NCI-H146 treated with DMSO at 0.1 percent for 48 hours (cell line): Measurements from ENCODE around the gene SLC6A18.
A peak's percentile ranks its signal among the peaks of the same experiment; 100 is the strongest.
"Not testable (repeated sequence)": the region's sequence is repeated elsewhere in the genome, so short reads cannot be mapped to it uniquely, and the experiment has no call there.

Experiments
- DNase-seq: peaks from one replicate; lab custom pipeline; 2025; ENCODE audit not compliant: unreplicated experiment; lab: John Stamatoyannopoulos, UW

The SLC6A18 gene

DNA sequence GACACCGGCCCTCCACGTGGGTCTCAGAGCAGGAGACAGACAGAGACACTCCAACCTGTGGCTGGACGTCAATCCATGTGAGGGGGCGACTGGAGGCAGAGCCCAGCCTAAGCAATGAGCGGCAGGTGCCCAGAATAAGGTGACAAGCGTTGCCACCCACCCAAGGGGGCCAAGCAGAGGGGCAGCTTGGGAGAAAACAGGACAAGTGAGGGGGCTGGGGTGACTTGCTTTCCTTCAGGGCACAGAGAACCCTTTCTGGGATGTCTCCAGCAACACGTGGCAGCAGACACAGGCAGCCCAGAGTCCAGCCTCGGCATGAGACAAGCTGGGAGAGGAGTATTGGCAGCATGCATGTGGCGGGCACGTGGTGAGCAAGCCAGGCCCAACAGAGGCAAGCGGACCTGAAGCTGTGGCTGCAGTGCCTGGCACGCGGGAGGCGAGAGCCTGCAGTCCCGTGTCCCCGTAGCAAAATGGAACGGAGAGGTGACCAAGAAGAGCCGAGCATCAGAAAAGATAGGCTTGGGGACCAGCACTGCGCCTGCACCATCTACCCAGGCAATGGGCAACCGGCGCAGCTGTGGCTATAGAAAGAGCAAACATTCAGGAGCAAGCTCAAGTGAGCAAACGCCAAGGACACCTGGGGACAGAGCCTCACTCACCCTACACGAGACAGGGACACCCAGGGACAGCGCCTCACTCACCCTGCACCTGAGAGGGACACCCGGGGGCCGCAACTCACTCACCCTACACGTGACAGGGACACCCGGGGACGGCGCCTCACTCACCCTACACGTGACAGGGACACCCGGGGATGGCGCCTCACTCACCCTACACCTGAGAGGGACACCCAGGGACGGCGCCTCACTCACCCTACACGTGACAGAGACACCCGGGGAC, 63.5 kb downstream of the SLC6A18 start:
- DNase-seq, result no peak

DNA sequence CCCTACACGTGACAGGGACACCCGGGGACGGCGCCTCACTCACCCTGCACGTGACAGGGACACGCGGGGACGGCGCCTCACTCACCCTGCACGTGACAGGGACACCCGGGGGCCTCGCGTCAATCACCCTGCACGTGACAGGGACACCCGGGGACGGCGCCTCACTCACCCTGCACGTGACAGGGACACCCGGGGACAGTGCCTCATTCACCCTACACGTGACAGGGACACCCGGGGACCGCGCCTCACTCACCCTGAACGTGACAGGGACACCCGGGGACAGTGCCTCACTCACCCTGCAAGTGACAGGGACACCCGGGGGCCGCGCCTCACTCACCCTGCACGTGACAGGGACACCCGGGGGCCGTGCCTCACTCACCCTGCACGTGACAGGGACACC, 64.4 kb downstream of the SLC6A18 start:
- not testable (repeated sequence) for DNase-seq

DNA sequence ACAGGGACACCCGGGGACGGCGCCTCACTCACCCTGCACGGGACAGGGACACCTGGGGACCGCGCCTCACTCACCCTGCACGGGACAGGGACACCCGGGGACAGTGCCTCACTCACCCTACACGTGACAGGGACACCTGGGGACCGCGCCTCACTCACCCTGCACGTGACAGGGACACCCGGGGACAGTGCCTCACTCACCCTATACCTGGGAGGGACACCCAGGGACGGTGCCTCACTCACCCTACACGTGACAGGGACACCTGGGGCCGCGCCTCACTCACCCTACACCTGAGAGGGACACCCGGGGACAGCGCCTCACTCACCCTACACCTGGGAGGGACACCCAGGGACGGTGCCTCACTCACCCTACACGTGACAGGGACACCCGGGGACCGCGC, 65.8 kb downstream of the SLC6A18 start:
- DNase-seq, result not testable (repeated sequence)

- DNase-seq, result no peak
Observed at GRCh38 chr5:1291611-1292080, 66.5 kb downstream of the SLC6A18 start.

GRCh38 chr5:1292139-1292538, 67.0 kb downstream of the SLC6A18 start:
- DNase-seq, result no peak

DNA sequence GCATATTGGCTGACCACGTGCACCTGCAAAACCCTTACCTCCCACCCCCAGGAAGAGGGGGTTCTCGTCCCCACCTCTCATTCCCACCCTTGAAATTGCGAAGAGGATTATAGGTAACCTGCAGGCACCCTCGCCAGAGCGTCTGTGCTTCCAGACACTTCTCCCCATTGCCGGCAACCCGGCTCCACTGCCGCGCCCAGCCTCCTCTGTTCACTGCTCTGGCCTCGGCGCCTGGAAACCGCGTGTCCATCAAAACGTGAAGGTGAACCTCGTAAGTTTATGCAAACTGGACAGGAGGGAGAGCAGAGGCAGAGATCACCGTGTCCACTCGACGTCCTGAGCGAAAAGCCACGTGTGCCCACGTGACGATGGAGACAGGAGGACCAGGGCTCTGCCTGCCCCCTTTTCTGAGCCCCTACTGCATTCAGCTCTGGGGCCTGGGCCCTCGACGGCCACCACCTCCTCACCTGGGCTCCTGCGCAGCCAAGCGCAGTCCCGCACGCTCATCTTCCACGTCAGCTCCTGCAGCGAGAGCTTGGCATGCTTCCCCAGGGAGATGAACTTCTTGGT, 67.8 kb downstream of the SLC6A18 start:
- DNase-seq, result no peak

DNA sequence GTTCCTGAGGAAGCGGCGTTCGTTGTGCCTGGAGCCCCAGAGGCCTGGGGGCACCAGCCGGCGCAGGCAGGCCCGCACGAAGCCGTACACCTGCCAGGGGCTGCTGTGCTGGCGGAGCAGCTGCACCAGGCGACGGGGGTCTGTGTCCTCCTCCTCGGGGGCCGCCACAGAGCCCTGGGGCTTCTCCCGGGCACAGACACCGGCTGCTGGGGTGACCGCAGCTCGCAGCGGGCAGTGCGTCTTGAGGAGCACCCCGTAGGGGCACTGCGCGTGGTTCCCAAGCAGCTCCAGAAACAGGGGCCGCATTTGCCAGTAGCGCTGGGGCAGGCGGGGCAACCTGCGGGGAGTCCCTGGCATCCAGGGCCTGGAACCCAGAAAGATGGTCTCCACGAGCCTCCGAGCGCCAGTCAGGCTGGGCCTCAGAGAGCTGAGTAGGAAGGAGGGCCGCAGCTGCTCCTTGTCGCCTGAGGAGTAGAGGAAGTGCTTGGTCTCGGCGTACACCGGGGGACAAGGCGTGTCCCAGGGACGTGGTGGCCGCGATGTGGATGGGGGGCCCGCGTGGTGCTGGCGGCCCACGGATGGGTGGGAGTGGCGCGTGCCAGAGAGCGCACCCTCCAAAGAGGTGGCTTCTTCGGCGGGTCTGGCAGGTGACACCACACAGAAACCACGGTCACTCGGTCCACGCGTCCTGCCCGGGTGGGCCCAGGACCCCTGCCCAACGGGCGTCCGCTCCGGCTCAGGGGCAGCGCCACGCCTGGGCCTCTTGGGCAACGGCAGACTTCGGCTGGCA, 68.4 kb downstream of the SLC6A18 start:
- DNase-seq, result no peak

DNA sequence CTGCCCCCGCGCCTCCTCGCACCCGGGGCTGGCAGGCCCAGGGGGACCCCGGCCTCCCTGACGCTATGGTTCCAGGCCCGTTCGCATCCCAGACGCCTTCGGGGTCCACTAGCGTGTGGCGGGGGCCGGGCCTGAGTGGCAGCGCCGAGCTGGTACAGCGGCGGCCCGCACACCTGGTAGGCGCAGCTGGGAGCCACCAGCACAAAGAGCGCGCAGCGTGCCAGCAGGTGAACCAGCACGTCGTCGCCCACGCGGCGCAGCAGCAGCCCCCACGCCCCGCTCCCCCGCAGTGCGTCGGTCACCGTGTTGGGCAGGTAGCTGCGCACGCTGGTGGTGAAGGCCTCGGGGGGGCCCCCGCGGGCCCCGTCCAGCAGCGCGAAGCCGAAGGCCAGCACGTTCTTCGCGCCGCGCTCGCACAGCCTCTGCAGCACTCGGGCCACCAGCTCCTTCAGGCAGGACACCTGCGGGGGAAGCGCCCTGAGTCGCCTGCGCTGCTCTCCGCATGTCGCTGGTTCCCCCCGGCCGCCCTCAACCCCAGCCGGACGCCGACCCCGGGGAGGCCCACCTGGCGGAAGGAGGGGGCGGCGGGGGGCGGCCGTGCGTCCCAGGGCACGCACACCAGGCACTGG, 69.1 kb downstream of the SLC6A18 start:
- peak; percentile 50 for DNase-seq

DNA sequence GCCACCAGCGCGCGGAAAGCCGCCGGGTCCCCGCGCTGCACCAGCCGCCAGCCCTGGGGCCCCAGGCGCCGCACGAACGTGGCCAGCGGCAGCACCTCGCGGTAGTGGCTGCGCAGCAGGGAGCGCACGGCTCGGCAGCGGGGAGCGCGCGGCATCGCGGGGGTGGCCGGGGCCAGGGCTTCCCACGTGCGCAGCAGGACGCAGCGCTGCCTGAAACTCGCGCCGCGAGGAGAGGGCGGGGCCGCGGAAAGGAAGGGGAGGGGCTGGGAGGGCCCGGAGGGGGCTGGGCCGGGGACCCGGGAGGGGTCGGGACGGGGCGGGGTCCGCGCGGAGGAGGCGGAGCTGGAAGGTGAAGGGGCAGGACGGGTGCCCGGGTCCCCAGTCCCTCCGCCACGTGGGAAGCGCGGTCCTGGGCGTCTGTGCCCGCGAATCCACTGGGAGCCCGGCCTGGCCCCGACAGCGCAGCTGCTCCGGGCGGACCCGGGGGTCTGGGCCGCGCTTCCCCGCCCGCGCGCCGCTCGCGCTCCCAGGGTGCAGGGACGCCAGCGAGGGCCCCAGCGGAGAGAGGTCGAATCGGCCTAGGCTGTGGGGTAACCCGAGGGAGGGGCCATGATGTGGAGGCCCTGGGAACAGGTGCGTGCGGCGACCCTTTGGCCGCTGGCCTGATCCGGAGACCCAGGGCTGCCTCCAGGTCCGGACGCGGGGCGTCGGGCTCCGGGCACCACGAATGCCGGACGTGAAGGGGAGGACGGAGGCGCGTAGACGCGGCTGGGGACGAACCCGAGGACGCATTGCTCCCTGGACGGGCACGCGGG, 69.9 kb downstream of the SLC6A18 start, which contains the start of gene TERT:
TSS of gene TERT (minus strand) at position 234 of the 815 bp plus-strand sequence. CDS start at position 155, 79 bp downstream.
- DNase-seq, result no peak

GRCh38 chr5:1295650-1296037, 70.5 kb downstream of the SLC6A18 start:
- DNase-seq, result no peak
